ENCODE measurements around the gene SERPINB6.

GRCh38 chr6:2948228-2949025 is 22.9 kb downstream of the SERPINB6 start:
- no peak for TF ChIP-seq CTCF (conservative IDR thresholded peaks at IDR 0.05)
- TF ChIP-seq ZFX (IDR thresholded peaks at IDR 0.05) = no peak
